ENCODE results near the gene FBF1. TPM values are rescaled to one million over a fixed set of nuclear protein-coding genes. Genes with fewer than 3 reads are reported as not detected.
A peak's percentile ranks its signal among the peaks of the same experiment; 100 is the strongest.

Gene FBF1
- total and polyA plus RNA-seq, 9 of the 15 experiments (the other 6 are each of a cell fraction or from before 2014, with no cell fraction given) = 0.46 to 14.9 (median 7.5) TPM

- no peak for TF ChIP-seq CTCFL (IDR thresholded peaks at IDR 0.05; ENCODE audit: borderline replicate concordance, insufficient read depth, low read depth, low read length, poor library complexity, severe bottlenecking)
- no peak for TF ChIP-seq C11orf30 (IDR thresholded peaks at IDR 0.05; ENCODE audit: low read depth)
- no peak for TF ChIP-seq TCF7 (IDR thresholded peaks at IDR 0.05; ENCODE audit: borderline replicate concordance)
- 0 out of 2 replicates have a peak, but pooled peaks have one; percentile 53 for TF ChIP-seq SMAD4 (CRISPR knock-in tag; conservative IDR thresholded peaks at IDR 0.05)
- TF ChIP-seq ZNF398 (CRISPR knock-in tag; IDR thresholded peaks at IDR 0.05) = no peak
- TF ChIP-seq MYNN (IDR thresholded peaks at IDR 0.05) = no peak
- no peak for TF ChIP-seq MYNN (CRISPR knock-in tag; IDR thresholded peaks at IDR 0.05)
- TF ChIP-seq BRF2 (IDR thresholded peaks at IDR 0.05; ENCODE audit: borderline replicate concordance, insufficient read depth, insufficient read length) = no peak
- 0 out of 2 replicates have a peak, but pooled peaks have one; percentile 18 for TF ChIP-seq ERF (CRISPR knock-in tag; IDR thresholded peaks at IDR 0.05)
- TF ChIP-seq TAF9B (IDR thresholded peaks at IDR 0.05; ENCODE audit: partially characterized antibody) = no peak
- TF ChIP-seq TFAM (CRISPR knock-in tag; conservative IDR thresholded peaks at IDR 0.05) = no peak
- no peak for TF ChIP-seq ELF2 (CRISPR knock-in tag; IDR thresholded peaks at IDR 0.05)
- TF ChIP-seq ZNF592 (IDR thresholded peaks at IDR 0.05) = peak; percentile 18; the same call in 1 of the 2 replicates
- no peak for TF ChIP-seq UBTF (IDR thresholded peaks at IDR 0.05; ENCODE audit: borderline replicate concordance in 1 of 2, low read depth in 2 of 2, low read length in 2 of 2)
- no peak for TF ChIP-seq STAT5B (CRISPR knock-in tag; IDR thresholded peaks at IDR 0.05)
- TF ChIP-seq CHD1 (IDR thresholded peaks at IDR 0.05; ENCODE audit: low read length) = no peak
- TF ChIP-seq JUNB (CRISPR knock-in tag; conservative IDR thresholded peaks at IDR 0.05) = no peak
Measured at GRCh38 chr17:75877752-75878173, 63.1 kb downstream of the FBF1 start (continued).
